ENCODE results near the gene IL11RA.
A peak's percentile ranks its signal among the peaks of the same experiment; 100 is the strongest.
"Not testable (repeated sequence)": the region's sequence is repeated elsewhere in the genome, so short reads cannot be mapped to it uniquely, and the experiment has no call there.

IL11RA gene

DNA sequence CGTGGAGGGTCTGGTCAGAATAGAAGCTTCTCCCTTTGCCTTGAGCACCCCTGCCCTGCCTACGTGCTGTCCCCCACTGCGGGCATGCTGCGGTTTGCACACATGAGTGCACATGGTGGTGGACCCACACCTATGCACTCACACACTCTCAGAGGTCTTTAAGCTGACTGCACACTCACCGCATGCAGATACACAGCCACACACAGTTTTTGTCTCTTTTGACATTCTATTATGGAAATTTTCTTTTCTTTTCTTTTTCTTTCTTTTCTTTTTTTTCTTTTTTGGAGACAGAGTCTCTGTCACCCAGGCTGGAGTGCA, 22.5 kb upstream of the IL11RA start:
- DNase-seq = no peak

DNA sequence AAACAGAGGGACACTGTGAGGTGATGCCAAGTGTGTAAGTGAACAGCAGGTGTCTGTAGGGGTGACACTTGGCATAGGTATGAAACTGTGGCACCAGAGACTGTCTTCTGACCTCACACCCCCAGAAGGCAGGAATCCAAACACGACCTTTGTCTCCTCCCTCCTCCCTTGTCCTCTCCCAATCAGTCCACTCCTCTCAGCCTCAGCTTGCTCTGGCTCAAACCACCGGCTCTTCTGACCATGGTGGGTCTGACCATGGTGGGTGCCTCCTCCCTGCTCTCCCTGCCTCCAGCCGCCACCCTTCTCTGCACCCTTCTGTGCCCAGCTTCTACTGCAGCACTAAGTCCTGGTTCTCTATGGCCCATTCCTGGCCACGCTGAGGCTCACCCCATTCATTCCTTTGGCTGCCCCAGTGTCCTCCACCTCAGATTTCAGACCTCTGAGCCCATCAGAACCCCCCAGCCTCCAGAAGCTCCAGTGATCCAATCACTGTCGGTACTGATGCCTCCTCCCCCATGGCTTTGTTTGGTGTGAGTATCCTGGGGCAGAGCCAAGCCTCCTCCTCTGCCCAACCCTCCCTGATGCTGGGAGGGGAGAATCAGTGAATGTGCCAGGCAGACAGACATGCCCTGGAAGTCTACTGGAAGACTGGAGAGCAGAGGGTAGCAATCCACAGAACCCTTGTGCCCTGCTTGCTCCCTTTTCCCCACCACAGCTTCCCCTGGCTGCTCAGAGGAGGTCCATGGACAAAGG, 21.4 kb upstream of the IL11RA start:
- DNase-seq = no peak

DNA sequence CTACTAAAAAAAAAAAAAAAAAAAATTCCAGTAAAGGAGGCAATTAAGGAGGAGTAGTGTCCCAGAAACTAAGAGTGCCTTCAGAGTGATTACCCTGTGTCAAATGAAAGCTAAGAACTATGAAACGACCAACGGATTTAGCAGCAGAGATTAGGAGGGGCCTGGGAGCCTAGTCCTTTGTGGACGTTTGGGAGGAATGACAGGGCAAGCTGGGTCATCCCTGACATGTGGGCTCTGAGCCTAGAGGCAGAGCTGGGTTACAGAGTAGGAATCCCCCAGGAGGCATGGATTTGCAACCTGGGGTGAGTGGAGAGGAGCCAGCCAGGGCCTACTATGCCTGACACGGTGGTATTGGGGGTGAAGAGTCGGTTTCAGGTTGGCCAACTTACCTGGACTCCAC, 18.8 kb upstream of the IL11RA start:
- no peak for DNase-seq

DNA sequence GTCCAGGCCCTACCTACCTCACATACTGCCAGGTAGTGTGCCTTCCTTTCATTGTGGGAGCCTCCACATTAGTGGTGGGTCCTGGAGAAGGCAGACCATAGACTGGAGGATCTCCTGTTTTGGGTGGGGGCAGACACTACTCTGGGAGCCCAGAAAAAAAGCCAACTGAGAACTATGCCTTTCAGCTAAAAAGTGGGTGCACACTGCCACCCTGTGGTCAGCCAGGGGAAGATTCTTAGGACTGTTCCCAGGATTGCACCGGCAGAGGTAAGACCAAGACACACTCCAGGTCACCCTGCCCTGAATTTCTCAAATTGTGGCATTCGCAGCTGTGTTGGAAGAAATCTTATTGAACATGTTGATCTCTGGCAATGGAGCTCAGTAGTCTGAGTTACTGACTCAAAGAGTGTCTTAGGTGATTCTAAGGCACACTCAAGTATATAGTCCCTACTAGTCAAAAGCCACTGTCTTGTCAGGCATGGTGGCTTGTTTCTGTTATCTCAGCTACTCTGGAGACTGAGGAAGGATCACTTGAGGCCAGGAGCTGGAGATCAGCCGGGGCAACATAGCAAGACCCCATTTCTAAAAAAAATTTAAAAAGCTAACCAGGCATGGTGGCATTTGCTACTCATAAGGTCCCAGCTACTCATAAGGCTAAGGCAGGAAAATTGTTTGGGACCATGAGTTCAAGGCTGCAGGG, 18.0 kb upstream of the IL11RA start:
- peak; percentile 51 to 71 (median 62) for DNase-seq

DNA sequence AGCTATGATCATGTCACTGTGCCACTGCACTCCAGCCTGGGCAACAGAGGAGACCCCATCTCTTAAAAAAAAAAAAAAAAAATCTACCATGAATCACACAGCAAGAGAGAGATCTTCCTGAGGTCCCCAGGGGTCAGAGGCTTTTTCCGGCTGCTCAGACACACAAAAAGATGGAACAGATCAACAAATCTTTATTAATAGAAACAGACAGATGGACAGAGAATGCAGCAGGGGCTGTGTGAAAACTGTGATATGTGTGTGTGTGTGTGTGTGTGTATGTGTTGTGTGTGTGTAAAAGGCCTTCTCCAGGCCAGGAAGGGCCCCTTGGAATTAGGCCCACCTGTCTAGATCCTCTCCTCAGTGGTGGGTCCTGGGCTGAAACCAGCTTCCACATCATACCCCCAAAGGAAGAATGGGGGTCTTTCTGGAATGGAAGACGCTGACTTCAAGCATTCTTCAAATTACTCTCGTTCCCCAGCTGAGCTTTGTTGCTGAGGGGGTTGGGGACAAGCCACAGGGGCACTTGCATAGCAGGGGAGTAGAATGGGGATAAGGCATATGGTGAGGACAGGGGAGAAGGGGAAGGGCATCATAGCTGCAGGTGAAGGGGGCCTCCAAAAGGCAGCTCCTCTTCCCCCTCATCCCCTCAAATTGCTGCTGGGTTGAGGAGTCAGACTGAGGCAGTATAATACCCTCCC, 17.3 kb upstream of the IL11RA start:
- no peak for DNase-seq

DNA sequence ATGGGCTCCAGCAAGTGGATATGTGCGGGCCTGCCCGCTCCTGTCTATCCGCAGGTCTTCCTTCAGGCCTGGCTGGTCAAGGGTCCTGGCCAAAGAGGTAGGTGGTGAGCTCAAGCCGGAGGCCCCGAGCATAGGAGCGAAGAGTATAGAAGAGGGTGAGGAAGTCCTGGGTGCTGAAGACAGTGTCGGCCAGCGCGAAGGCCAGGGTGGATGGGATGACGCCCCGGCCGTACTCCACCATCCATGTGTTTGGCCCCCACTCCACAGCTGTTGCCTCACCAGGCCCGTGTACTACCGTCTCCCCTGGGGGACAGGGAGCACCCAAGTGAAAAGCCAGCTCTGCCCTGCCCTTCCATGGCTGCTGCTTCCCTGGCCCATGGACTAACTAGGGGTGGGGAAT, 16.4 kb upstream of the IL11RA start:
- DNase-seq = no peak

DNA sequence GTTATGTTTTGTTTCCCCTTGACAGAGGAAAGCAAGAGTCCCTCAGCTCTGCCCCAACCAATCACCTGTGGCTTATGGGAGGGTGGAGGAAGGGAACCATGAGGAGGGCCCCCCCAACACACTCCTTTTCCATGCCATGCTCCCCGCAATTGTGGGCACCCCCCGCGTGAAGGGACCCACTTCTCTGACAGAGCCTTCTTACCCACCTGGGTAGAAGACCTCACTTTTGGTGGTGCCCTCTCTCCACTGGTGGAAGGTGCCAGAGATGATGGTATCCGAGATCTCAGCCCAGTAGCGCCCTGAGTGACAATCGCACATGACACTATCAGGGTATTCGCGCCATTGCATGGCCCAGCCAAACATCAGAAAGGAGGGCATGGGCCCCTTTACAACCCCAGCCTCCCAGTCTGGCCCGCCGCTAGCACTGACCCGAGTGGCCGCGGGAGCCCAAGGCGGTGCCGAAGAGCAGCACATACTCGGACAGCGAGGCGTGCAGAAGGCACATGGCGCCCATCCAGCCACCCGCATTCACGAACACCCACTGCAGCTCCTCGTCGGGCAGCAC, 15.1 kb upstream of the IL11RA start:
- DNase-seq = no peak

DNA sequence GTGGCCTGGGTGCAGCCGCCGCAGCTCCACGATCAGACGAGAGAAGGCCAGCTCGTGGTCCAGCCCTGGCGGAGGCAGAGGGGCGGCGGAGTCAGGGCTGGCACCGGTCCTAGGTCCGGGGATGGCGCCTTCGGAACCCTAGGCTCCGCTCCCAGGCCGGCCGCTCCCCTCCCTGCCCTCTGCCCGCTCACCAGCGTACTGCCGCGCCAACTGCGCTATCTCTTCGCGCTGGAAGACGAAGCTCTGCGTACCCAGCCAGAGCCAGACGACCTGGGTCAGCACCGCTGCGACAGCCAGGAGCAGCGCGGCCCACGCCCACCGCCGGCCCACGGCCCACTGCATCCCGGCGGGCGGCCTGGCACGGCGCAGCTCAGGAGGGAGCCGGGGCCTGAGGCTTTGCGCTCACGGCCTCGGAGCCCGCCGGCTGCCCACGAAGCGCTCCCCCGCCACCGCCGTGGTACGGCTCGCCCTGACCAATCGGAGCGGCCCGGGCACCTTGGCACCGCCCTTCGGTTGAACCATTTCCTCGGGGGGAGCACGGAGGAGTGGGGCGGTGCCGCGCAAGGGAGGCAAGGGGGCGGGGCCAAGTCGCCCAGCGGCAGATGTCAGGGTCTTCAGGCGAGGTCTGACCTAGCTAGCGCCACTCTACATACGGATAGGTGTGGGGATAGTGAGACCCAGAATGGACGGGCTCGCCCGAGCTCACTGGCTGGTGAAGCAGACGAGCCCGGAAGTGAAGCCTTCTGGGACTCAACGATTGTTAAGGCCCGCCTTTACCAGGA, 14.4 kb upstream of the IL11RA start, which contains the start of gene SIGMAR1:
Gene SIGMAR1 (minus strand): TSS at position 432 of the 782 bp plus-strand sequence. CDS start 90 bp downstream, at position 342.
- peak; percentile 84 to 92 (median 89) for DNase-seq

DNA sequence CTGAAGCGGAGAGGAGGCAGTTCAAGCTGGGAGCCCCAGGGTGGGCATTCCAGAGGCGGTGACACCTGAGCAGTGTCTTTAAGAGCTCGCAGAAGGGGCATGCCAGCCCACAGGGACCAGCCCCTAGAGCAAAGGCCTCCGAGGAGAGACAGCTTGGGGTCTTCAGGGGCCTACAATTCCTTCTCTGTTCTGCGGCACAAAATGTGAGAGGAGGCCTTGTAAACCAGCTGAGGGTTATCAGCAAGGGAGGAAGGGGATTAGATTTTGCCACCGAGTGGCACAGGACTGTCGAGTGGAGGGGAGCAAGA, 13.9 kb upstream of the IL11RA start:
- DNase-seq = no peak

DNA sequence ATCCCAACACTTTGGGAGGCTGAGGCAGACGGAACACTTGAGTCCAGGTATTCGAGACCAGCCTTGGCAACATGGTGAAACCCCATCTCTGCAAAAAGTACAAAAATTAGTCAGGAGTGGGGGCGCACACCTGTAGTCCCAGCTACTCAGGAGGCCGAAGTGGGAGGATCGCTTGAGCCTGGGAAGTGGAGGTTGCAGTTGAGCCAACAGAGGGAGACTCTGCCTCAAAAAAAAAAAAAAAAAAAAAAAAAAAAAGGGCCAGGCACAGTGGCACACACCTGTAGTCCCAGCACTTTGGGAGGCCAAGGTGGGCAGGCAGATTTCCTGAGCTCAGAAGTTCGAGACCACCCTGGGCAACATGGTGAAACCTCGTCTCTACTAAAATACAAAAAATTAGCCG, 12.7 kb upstream of the IL11RA start:
- not testable (repeated sequence) for DNase-seq

DNA sequence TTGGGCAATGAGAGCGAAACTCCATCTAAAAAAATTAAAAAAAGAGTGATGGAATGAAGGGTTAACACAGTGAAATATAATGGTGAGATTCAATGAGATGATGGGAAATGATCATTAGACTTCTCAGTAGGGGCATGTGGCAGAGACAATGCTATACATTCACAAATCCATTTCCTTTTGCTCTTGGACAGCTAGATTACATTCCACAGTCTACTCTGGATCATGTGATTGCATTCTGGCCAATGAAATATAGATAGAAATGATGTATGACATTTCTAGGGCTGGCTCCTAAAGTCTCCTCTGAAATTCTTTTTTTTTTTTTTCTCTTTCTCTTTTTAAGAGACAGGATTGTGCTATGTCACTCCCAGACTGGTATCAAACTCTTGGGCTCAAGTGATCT, 9.3 kb upstream of the IL11RA start:
- DNase-seq = no peak

DNA sequence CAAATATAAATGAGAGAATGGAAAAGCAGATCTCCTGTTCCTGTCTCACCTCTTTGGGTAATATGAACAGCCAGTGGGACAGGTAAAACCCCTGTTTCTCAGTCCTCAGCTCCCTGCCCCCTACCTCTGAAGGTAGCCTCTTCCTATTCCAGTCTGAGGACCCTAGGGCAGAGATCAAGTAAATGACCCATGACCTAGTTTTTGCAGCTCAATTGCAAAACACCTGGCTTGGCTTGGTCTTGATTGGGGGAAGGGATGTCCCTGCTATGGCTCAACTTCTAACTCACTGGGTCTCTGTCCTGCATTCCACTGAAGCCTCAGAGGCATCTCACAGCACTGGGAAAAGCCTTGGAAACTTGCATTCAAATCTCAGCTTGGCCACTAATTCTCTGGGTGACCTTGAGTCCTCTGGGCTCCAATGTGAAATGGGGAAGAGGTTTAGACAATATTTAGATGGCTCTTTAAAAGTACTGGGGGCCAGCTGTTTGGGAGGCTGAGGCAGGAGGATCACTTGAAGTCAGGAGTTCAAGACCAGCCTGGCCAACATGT, 7.1 kb upstream of the IL11RA start:
- no peak for DNase-seq

DNA sequence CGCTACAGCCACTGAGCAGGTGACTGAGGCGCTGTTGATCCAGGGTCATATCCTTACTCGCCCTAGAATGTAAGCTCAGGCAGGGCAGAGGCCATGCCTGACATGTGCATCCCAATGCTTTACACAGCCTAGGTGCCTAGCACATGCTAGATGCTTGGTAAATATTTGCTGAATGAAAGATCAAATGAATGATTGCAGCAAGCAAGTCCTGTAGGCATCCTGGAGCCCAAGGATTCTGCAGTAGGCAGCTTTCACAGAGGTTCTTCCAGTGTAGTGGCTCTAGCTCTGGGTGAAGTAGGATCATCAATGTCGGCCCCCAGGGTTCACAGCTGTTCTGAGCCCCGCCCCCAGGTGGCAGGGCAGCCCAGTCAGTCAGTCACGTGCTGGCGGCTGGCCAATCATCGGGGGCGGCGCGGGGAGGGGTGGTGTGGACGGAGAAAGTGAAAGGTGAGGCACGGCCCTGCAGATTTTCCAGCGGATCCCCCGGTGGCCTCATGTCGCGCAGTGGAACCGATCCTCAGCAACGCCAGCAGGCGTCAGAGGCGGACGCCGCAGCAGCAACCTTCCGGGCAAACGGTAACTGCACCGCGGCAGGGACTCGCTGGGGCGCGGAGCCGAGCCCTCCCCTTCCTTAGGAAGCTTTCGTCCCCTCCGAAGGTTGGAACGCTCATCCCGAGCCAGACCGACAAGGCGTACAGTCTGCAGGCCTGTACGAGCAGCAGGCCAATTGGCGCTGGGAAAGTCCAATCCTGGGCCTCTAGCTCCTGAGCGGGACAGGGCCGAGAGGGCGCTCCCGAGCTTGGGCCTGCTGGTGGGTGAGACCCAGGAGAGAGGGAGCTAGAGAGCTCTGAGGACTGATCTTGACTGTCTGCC, 5.5 kb upstream of the IL11RA start, which contains the start of gene GALT:
Gene GALT (plus strand): TSS at position 465 of the 873 bp plus-strand sequence. CDS start 30 bp downstream, at position 495.
- DNase-seq = peak; percentile 90 to 96 (median 92)

DNA sequence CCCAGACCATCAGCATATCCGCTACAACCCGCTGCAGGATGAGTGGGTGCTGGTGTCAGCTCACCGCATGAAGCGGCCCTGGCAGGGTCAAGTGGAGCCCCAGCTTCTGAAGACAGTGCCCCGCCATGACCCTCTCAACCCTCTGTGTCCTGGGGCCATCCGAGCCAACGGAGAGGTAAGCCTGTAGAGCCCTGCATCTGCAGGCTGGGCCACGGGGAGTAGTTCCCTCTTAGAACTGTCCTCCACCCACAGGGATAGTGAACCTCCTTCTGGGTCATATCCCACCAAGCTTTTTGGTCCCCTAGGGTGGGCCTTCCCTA, 4.9 kb upstream of the IL11RA start:
- no peak for DNase-seq

DNA sequence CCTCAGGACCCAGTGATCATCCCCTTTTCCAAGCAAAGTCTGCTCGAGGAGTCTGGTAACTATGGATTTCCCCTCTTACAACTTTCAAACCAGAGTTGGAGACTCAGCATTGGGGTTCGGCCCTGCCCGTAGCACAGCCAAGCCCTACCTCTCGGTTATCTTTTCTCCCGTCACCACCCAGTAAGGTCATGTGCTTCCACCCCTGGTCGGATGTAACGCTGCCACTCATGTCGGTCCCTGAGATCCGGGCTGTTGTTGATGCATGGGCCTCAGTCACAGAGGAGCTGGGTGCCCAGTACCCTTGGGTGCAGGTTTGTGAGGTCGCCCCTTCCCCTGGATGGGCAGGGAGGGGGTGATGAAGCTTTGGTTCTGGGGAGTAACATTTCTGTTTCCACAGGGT, 4.3 kb upstream of the IL11RA start:
- DNase-seq = peak in 1 of 5 donors; percentile 24

DNA sequence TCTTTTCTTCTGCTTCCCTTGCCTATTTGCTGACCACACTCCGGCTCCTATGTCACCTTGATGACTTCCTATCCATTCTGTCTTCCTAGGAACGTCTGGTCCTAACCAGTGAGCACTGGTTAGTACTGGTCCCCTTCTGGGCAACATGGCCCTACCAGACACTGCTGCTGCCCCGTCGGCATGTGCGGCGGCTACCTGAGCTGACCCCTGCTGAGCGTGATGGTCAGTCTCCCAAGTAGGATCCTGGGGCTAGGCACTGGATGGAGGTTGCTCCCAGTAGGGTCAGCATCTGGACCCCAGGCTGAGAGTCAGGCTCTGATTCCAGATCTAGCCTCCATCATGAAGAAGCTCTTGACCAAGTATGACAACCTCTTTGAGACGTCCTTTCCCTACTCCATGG, 3.3 kb upstream of the IL11RA start:
- no peak for DNase-seq

DNA sequence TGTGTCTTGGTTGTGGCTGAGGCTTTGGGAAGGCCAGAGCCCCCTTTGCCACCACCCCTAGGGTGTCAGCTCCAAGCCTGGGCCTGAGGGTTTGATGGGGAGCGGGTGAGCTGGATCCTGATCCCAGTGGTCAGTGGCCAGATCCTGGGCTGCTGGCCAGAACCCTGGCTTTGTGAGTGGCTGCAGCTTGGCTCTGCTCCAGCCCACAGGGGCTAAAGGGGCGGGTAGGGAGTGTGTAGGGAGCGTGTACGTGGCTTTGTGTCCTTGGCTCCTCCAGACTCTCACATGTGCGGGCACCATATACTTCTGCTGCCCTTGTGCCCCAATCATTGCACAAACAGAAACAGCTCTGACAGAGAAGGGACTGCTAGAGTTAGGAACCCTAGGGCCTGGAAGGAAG, 1.2 kb upstream of the IL11RA start:
- no peak for DNase-seq

DNA sequence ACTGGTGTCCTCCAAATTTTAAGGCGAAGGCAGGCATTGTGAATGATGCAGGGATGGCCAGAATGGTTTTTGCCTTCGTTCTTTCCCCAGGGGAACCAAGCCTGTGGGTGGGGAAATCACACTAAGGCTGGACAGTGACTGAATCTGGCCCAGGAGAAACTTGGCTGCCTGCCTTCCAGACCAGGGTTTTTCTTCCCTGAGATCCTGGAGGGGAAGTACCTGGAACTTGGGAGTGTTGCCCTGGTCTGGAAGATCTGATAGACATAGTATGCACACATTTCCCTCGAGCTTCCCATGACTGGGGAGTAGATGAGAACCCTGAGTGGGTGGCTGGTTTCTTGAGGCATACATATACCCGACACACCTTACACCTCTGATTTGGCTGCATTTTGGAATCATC, 664 bp upstream of the IL11RA start:
- DNase-seq = no peak

DNA sequence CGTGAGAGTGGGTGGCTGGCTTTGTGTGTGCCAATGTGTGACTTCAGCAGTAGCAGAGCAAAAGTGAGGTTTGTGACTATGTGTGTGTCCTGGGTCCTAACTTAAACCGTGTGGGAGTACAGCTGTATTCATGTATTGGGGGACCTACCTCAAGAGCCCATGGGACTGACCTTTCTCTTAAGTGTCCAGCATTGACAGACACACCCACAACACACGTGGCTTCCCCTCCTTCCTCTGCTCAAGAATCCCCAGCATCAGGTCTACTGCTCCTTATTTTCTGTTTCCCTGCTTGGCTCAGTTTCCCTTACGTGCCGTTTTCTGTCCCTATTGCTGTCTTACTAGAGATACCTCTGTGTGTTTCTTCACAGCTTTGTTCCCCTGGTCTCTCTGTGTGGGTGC, 616 bp downstream of the IL11RA start:
- DNase-seq = no peak

DNA sequence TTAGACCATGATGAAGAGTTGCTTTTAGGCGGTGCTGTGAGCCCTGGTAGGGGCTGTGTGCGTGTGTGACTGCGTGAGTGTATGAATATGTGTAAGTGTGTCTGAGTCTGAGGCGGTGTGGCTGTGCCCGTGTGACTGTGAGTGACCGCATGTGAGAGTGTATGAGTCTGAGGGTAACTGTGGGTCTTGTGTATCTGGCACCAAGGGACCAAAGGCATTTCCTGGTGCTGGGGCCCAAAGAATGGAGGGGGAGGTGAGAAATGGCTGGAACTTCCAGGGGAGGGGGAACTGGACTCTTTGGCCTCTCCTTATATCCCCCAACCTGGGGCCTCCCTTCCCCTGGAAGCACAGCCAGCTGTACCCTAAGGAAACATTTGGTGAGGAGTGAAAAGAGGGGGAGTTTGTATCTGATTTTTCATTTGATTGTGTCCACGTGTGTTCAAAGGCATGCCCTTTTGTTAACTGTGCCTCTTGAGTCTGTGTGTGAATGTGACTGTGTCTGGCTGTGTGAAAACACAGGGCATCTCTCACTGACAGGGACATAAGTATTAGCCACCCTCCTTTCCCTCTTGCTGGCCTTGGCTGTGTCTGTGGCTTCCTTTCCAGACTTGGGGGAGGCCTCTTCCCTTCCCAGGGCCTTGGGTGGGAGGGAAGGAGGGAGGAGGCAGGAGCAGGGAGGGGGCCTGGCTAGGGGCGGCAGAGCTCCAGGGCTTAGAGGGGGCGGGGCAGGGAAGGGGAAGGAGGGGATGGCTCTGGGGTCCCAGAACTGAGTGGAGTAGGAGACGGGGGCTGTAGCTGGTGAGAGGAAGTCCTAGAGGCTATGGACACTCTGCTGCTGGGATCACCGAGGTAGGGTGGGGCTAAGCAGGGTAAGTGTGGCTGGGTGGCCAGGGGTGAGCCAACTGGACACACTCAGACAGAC, 1.4 kb downstream of the IL11RA start:
- no peak for DNase-seq

All from T-helper 1 cell (primary cell).